ENCODE data around the gene MYO5B.

MYO5B gene

GRCh38 chr18:50080932-50081560 lies 113.9 kb downstream of the MYO5B start:
- H4K20me1 ChIP-seq (ENCODE audit: low read depth, low read length): no peaks in the 10 kb centered on the region
- TF ChIP-seq CTCF (IDR thresholded peaks at IDR 0.05; ENCODE audit: insufficient read depth, low read length, poor library complexity, severe bottlenecking): no peak
- no peak for TF ChIP-seq EZH2phosphoT487 (conservative IDR thresholded peaks at IDR 0.05; ENCODE audit: low read length)
- H3K9me2 ChIP-seq (replicated peaks; ENCODE audit: insufficient read depth, low read length): no peaks in the 10 kb centered on the region
- no peak overlapping the region for H3K4me3 ChIP-seq (ENCODE audit: insufficient read depth, low read length, poor library complexity, severe bottlenecking)
- no peaks in the 10 kb centered on the region for H3F3A ChIP-seq (ENCODE audit: insufficient read depth)
- H3K9me3 ChIP-seq (ENCODE audit: insufficient read depth, low read length): no peaks in the 10 kb centered on the region
- H3K36me3 ChIP-seq (ENCODE audit: low read length): no peaks in the 10 kb centered on the region
- H3K4me2 ChIP-seq (ENCODE audit: low read depth, low read length, poor library complexity, severe bottlenecking): no peak overlapping the region
- H3K27ac ChIP-seq (ENCODE audit: low read depth, low read length): no peak overlapping the region
- H3K27me3 ChIP-seq (ENCODE audit: low read length): 0 out of 2 replicates have a peak, but pooled peaks cover 3% of the 10 kb centered on the region
- no peak overlapping the region for H2AFZ ChIP-seq (ENCODE audit: low read depth, low read length, severe bottlenecking)
- H3K79me2 ChIP-seq (ENCODE audit: insufficient read depth, low read length): no peaks in the 10 kb centered on the region
- H3K9ac ChIP-seq (ENCODE audit: low read length): no peak overlapping the region

- H3K79me2 ChIP-seq (ENCODE audit: insufficient read depth, low read length): no peaks in the 10 kb centered on the region
- no peak overlapping the region for H3K4me2 ChIP-seq (ENCODE audit: low read depth, low read length, poor library complexity, severe bottlenecking)
- H3K9me3 ChIP-seq (ENCODE audit: insufficient read depth, low read length): no peaks in the 10 kb centered on the region
- TF ChIP-seq CTCF (IDR thresholded peaks at IDR 0.05; ENCODE audit: insufficient read depth, low read length, poor library complexity, severe bottlenecking) (no peak), EZH2phosphoT487 (conservative IDR thresholded peaks at IDR 0.05; ENCODE audit: low read length) (no peak)
- no peak overlapping the region for H2AFZ ChIP-seq (ENCODE audit: low read depth, low read length, severe bottlenecking)
- 0 out of 2 replicates have a peak, but pooled peaks cover 3% of the 10 kb centered on the region for H3K27me3 ChIP-seq (ENCODE audit: low read length)
- no peaks in the 10 kb centered on the region for H3F3A ChIP-seq (ENCODE audit: insufficient read depth)
- H3K9me2 ChIP-seq (replicated peaks; ENCODE audit: insufficient read depth, low read length): no peaks in the 10 kb centered on the region
- H4K20me1 ChIP-seq (ENCODE audit: low read depth, low read length): no peaks in the 10 kb centered on the region
- H3K4me3 ChIP-seq (ENCODE audit: insufficient read depth, low read length, poor library complexity, severe bottlenecking): no peak overlapping the region
- no peak overlapping the region for H3K27ac ChIP-seq (ENCODE audit: low read depth, low read length)
- no peaks in the 10 kb centered on the region for H3K36me3 ChIP-seq (ENCODE audit: low read length)
- H3K9ac ChIP-seq (ENCODE audit: low read length): no peak overlapping the region
These were observed 114.6 kb downstream of the MYO5B start for GRCh38 chr18:50080316-50080715.

- Histone ChIP-seq H3K4me3 (ENCODE audit: insufficient read depth, low read length, poor library complexity, severe bottlenecking) (no peak overlapping the region), H3K27ac (ENCODE audit: low read depth, low read length) (no peak overlapping the region), H4K20me1 (ENCODE audit: low read depth, low read length) (no peaks in the 10 kb centered on the region), H3K79me2 (ENCODE audit: insufficient read depth, low read length) (no peaks in the 10 kb centered on the region), H3F3A (ENCODE audit: insufficient read depth) (no peaks in the 10 kb centered on the region), H3K4me2 (ENCODE audit: low read depth, low read length, poor library complexity, severe bottlenecking) (no peak overlapping the region), H2AFZ (ENCODE audit: low read depth, low read length, severe bottlenecking) (no peak overlapping the region), H3K9me3 (ENCODE audit: insufficient read depth, low read length) (no peaks in the 10 kb centered on the region), H3K27me3 (ENCODE audit: low read length) (0 out of 2 replicates have a peak, but pooled peaks cover 3% of the 10 kb centered on the region), H3K36me3 (ENCODE audit: low read length) (no peaks in the 10 kb centered on the region), H3K9me2 (replicated peaks; ENCODE audit: insufficient read depth, low read length) (no peaks in the 10 kb centered on the region), H3K9ac (ENCODE audit: low read length) (no peak overlapping the region)
- TF ChIP-seq CTCF (IDR thresholded peaks at IDR 0.05; ENCODE audit: insufficient read depth, low read length, poor library complexity, severe bottlenecking) (no peak), EZH2phosphoT487 (conservative IDR thresholded peaks at IDR 0.05; ENCODE audit: low read length) (no peak)
These were observed 115.2 kb downstream of the MYO5B start for GRCh38 chr18:50079571-50080295.
